HepG2 (cell line): ENCODE measurements around the gene SNRNP200. TPM values are rescaled to one million over a fixed set of nuclear protein-coding genes. Genes with fewer than 3 reads are reported as not detected.
A peak's percentile ranks its signal among the peaks of the same experiment; 100 is the strongest.

Experiments
- EEA1 ChIP-seq: sonication (generic); formaldehyde crosslinking; IDR thresholded peaks from 2 replicates; pipeline ENCODE4 v1.5.1; 2020; ENCODE audit warnings: mild to moderate bottlenecking, missing genetic modification reagents, borderline replicate concordance
- ETV6 ChIP-seq: sonication (generic); formaldehyde crosslinking; conservative IDR thresholded peaks from 2 replicates; pipeline ENCODE4 v1.4.0; 2020; ENCODE audit warnings: missing genetic modification reagents
- JUN ChIP-seq: sonication (generic); formaldehyde crosslinking; IDR thresholded peaks from 2 replicates; pipeline ENCODE4 v1.4.0; 2020; ENCODE audit warnings: mild to moderate bottlenecking, missing genetic modification reagents
- KLF12 ChIP-seq: sonication (generic); formaldehyde crosslinking; IDR thresholded peaks from 2 replicates; pipeline ENCODE4 v1.4.0; 2020; ENCODE audit warnings: missing genetic modification reagents, borderline replicate concordance
- MAZ ChIP-seq, 2 experiments: sonication (generic) in 1 of 2; formaldehyde crosslinking in 1 of 2; IDR thresholded peaks; 2 replicates each; pipeline versions ENCODE4 v1.5.0 to v1.6.1; 2012 to 2020; ENCODE audit warnings: low read depth in 2 of 2, mild to moderate bottlenecking in 2 of 2, borderline replicate concordance in 1 of 2, improper control_type of control experiment in 1 of 2, low read length in 1 of 2, missing genetic modification reagents in 1 of 2, moderate library complexity in 1 of 2
- MED1 ChIP-seq: sonication (generic); formaldehyde crosslinking; IDR thresholded peaks from 2 replicates; pipeline ENCODE4 v1.4.0; 2020; ENCODE audit warnings: missing genetic modification reagents
- MEF2D ChIP-seq: sonication (generic); formaldehyde crosslinking; IDR thresholded peaks from 2 replicates; pipeline ENCODE4 v1.5.1; 2020; ENCODE audit warnings: mild to moderate bottlenecking, missing genetic modification reagents
- MXI1 ChIP-seq: IDR thresholded peaks from 3 replicates; pipeline ENCODE4 v1.6.1; 2012; ENCODE audit warnings: low read depth, low read length, inconsistent platforms, borderline replicate concordance
- NFYC ChIP-seq: IDR thresholded peaks from 2 replicates; pipeline ENCODE4 v1.6.1; 2016; ENCODE audit warnings: missing genetic modification reagents, missing compliant biosample characterization
- SSRP1 ChIP-seq: IDR thresholded peaks from 2 replicates; pipeline ENCODE4 v1.6.1; 2016; ENCODE audit warnings: control low read depth
- YEATS2 ChIP-seq: sonication (generic); formaldehyde crosslinking; IDR thresholded peaks from 2 replicates; pipeline ENCODE4 v1.4.0; 2020; ENCODE audit warnings: missing genetic modification reagents, borderline replicate concordance
- ZNF12 ChIP-seq: sonication (generic); formaldehyde crosslinking; IDR thresholded peaks from 2 replicates; pipeline ENCODE4 v1.5.0; 2020; ENCODE audit warnings: missing genetic modification reagents
- ZNF235 ChIP-seq: sonication (generic); formaldehyde crosslinking; IDR thresholded peaks from 2 replicates; pipeline ENCODE4 v1.8.1; 2023; ENCODE audit warnings: mild to moderate bottlenecking, missing genetic modification reagents, borderline replicate concordance
- ZNF274 ChIP-seq: sonication (generic); formaldehyde crosslinking; IDR thresholded peaks from 2 replicates; pipeline ENCODE4 v1.5.1; 2020; ENCODE audit warnings: mild to moderate bottlenecking, missing genetic modification reagents
- ZNF558 ChIP-seq: sonication (generic); formaldehyde crosslinking; IDR thresholded peaks from 2 replicates; pipeline ENCODE4 v1.9.0; 2022; ENCODE audit warnings: mild to moderate bottlenecking, missing genetic modification reagents, borderline replicate concordance
- ZNF672 ChIP-seq: sonication (generic); formaldehyde crosslinking; IDR thresholded peaks from 2 replicates; pipeline ENCODE4 v1.8.1; 2022; ENCODE audit warnings: missing genetic modification reagents
- ZNF775 ChIP-seq: sonication (generic); formaldehyde crosslinking; IDR thresholded peaks from 2 replicates; pipeline ENCODE4 v1.4.0; 2020; ENCODE audit warnings: missing genetic modification reagents, mild to moderate bottlenecking, moderate library complexity, borderline replicate concordance
- ZSCAN12 ChIP-seq: sonication (generic); formaldehyde crosslinking; IDR thresholded peaks from 2 replicates; pipeline ENCODE4 v1.9.0; 2021; ENCODE audit warnings: mild to moderate bottlenecking, missing genetic modification reagents
- polyA plus RNA-seq, 8 experiments: library from polyadenylated mRNA; depleted of rRNA in 3 of 8; stranded (reverse) in 7 of 8; unstranded in 1 of 8; fragments of >200 nt; fragmentation: Illumina TruSeq in 4 of 8; extraction: Trizol in 4 of 8; gene quantifications; 2 replicates each; pipeline versions ENCODE4 v1.2.1 to v1.2.3, GENCODE V29; 2011 to 2016; ENCODE audit warnings: low read depth in 4 of 8, missing spikeins in 1 of 8, mixed read lengths in 1 of 8; ENCODE audit not compliant: insufficient read depth in 1 of 8
- total RNA-seq, 5 experiments: library from RNA; depleted of rRNA; stranded (reverse); fragments of >200 nt; fragmentation: Illumina TruSeq; extraction: Trizol; gene quantifications; 2 replicates each; pipeline ENCODE4 v1.2.3, GENCODE V29; 2016; ENCODE audit warnings: low read depth in 1 of 5
- TF ChIP-seq, protein P1 (sequence below): conservative IDR thresholded peaks from 2 replicates; pipeline ENCODE4 v1.6.1; 2018; ENCODE audit warnings: missing genetic modification reagents
- TF ChIP-seq, protein P2 (sequence below): IDR thresholded peaks from 2 replicates; pipeline ENCODE4 v1.6.1; 2016; ENCODE audit warnings: mild to moderate bottlenecking, missing biosample characterization, missing genetic modification reagents
- TF ChIP-seq, protein P3 (sequence below): IDR thresholded peaks from 2 replicates; pipeline ENCODE4 v1.4.0; 2020; ENCODE audit warnings: mild to moderate bottlenecking, missing genetic modification reagents
- TF ChIP-seq, protein P4 (sequence below): sonication (generic); formaldehyde crosslinking; IDR thresholded peaks from 2 replicates; pipeline ENCODE4 v1.5.1; 2020; ENCODE audit warnings: missing genetic modification reagents, mild to moderate bottlenecking, borderline replicate concordance

Gene SNRNP200
- total and polyA plus RNA-seq, 2 of the 13 experiments (the other 11 are each of a cell fraction or from before 2014, with no cell fraction given), result 99.0 to 232 TPM

DNA sequence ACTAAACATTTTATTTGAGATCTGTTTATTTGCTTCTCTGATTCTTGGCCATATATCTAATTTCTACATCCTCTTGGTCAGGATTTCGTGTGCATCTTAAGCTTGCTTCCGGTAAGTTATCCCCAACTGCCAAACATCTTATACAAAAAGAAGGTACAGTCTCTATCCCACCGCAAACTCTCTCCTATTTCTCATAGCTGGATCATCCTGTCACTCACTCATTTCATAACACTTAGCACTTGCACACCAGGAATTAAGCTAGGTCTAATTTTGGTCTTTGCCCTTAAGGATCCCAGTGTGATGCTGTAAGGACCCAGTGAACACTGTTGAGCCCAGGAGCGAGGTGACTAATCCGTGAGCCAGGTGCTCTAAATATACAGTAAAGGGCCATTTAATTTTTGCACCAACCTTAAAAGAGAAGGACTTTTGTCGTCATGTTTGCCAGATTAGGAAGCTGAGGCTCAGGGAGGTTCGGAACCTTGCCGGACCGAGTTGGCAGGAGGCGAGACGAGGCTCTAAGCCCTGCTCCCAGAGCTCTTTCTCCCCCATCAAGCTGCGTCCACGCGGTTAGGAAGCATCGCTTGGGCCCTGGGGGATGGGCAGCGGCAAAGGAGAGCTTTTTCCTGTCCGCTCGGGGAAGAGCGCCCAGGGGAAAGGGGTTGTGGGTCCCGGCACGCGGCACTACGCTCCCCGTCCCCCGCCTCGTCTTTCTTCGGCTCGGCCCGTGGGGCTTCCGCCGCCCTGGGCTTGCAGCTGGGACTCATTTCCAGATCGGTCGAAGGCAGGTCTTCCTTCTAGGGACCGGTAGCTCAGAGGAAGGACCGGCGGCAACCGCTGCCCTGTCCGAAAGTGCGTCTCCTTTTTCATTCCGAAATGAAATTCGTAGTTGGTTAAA lies 15.6 kb upstream of the SNRNP200 start (continued):
- TF ChIP-seq, protein P1, sequence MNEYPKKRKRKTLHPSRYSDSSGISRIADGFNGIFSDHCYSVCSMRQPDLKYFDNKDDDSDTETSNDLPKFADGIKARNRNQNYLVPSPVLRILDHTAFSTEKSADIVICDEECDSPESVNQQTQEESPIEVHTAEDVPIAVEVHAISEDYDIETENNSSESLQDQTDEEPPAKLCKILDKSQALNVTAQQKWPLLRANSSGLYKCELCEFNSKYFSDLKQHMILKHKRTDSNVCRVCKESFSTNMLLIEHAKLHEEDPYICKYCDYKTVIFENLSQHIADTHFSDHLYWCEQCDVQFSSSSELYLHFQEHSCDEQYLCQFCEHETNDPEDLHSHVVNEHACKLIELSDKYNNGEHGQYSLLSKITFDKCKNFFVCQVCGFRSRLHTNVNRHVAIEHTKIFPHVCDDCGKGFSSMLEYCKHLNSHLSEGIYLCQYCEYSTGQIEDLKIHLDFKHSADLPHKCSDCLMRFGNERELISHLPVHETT (CRISPR knock-in tag), result no peak
- TF ChIP-seq, protein P2, sequence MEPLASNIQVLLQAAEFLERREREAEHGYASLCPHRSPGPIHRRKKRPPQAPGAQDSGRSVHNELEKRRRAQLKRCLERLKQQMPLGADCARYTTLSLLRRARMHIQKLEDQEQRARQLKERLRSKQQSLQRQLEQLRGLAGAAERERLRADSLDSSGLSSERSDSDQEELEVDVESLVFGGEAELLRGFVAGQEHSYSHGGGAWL, result peak; percentile 5; the same call in 1 of the 2 replicates
- TF ChIP-seq ZSCAN12 (CRISPR knock-in tag) (peak; percentile 87; the same call in 1 of the 2 replicates), NFYC (CRISPR knock-in tag) (no peak), MED1 (no peak), JUN (CRISPR knock-in tag) (no peak), ZNF775 (CRISPR knock-in tag) (no peak), KLF12 (CRISPR knock-in tag) (no peak), ETV6 (CRISPR knock-in tag) (0 out of 2 replicates have a peak, but pooled peaks have one; percentile 53), ZNF235 (CRISPR knock-in tag) (no peak), ZNF274 (no peak), MXI1 (no peak), ZNF558 (CRISPR knock-in tag) (no peak), EEA1 (CRISPR knock-in tag) (peak; percentile 86; the same call in 1 of the 2 replicates), ZNF12 (CRISPR knock-in tag) (no peak; the same call in 1 of the 2 replicates), YEATS2 (CRISPR knock-in tag) (no peak), MEF2D (CRISPR knock-in tag) (peak; percentile 54; the same call in 1 of the 2 replicates), SSRP1 (CRISPR knock-in tag) (no peak; the same call in 1 of the 2 replicates), MAZ (IDR thresholded peaks at IDR 0.05; ENCODE audit: borderline replicate concordance, low read depth, low read length) (no peak), MAZ (CRISPR knock-in tag; IDR thresholded peaks at IDR 0.05; ENCODE audit: low read depth) (no peak), ZNF672 (CRISPR knock-in tag) (no peak)
- TF ChIP-seq, protein P3, sequence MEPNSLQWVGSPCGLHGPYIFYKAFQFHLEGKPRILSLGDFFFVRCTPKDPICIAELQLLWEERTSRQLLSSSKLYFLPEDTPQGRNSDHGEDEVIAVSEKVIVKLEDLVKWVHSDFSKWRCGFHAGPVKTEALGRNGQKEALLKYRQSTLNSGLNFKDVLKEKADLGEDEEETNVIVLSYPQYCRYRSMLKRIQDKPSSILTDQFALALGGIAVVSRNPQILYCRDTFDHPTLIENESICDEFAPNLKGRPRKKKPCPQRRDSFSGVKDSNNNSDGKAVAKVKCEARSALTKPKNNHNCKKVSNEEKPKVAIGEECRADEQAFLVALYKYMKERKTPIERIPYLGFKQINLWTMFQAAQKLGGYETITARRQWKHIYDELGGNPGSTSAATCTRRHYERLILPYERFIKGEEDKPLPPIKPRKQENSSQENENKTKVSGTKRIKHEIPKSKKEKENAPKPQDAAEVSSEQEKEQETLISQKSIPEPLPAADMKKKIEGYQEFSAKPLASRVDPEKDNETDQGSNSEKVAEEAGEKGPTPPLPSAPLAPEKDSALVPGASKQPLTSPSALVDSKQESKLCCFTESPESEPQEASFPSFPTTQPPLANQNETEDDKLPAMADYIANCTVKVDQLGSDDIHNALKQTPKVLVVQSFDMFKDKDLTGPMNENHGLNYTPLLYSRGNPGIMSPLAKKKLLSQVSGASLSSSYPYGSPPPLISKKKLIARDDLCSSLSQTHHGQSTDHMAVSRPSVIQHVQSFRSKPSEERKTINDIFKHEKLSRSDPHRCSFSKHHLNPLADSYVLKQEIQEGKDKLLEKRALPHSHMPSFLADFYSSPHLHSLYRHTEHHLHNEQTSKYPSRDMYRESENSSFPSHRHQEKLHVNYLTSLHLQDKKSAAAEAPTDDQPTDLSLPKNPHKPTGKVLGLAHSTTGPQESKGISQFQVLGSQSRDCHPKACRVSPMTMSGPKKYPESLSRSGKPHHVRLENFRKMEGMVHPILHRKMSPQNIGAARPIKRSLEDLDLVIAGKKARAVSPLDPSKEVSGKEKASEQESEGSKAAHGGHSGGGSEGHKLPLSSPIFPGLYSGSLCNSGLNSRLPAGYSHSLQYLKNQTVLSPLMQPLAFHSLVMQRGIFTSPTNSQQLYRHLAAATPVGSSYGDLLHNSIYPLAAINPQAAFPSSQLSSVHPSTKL, result no peak
- TF ChIP-seq, protein P4, sequence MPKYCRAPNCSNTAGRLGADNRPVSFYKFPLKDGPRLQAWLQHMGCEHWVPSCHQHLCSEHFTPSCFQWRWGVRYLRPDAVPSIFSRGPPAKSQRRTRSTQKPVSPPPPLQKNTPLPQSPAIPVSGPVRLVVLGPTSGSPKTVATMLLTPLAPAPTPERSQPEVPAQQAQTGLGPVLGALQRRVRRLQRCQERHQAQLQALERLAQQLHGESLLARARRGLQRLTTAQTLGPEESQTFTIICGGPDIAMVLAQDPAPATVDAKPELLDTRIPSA (CRISPR knock-in tag), result no peak; the same call in 1 of the 2 replicates
